Effector CD8-positive, alpha-beta T cell (primary cell): ENCODE measurements around the gene CNTNAP5.

Experiments
- DNase-seq: peaks from one replicate; lab custom pipeline; 2025; lab: John Stamatoyannopoulos, UW

The CNTNAP5 gene

GRCh38 chr2:124437811-124438210, 412.7 kb downstream of the CNTNAP5 start:
- DNase-seq = no peak

- DNase-seq = no peak
These were observed 425.4 kb downstream of the CNTNAP5 start for GRCh38 chr2:124450481-124450880.

DNA sequence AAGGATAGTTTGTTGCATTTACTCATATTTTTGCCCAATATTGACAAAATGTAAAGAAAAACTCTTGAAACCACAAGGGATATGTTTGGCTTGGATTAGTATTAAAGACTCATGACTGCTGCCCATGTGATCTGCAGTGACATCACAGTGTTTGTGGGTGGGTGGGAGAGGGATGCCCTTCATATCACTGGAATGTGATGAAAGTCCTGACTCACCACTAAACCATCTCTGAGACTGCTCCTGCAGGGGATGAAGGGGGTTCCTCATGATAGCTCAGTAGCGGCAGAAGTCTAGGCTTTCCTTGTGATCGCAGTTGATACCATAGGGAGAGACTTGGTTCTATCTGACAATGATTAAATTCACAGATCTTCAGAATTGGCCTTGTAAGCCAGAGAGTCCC, 451.2 kb downstream of the CNTNAP5 start:
- no peak for DNase-seq

DNA sequence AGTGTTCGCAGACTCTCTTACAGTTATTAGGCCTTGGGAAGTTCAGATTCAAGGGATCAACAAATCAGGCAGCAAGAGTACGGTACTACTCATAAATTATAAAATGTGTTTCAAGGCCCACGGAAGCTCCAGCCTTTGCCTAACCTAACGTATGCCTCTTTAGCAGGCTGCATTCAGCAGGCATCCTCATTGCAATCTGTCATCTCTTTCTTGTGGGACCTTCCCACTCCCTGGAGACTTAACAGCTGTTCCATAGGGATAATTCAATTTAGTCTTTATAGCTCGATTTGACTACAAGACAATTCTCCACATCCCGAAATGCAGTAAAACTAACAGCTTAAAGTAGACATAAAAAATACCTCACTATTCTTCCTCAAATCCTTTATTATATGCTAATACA, 453.7 kb downstream of the CNTNAP5 start:
- DNase-seq = no peak

- DNase-seq = no peak
These were observed 455.9 kb downstream of the CNTNAP5 start for GRCh38 chr2:124480958-124481357.

DNA sequence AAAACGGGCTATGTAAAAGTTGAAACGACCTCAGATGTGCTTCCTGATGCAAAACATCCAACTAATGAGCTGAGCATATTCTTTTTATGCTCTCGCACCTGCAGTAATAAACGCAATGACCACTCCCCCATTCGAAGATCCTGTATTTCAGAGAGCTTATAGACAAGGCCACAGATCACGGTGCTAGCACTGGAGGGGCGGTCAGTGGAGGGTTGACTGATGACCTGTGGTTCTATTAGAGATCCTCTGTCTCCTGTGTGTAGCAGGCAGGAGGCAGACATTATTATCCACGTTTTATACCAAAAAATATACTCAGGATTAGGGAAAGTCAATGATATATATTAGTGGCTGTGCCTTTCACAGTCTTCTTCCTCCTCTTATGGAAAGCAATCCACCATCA, 457.0 kb downstream of the CNTNAP5 start:
- no peak for DNase-seq

DNA sequence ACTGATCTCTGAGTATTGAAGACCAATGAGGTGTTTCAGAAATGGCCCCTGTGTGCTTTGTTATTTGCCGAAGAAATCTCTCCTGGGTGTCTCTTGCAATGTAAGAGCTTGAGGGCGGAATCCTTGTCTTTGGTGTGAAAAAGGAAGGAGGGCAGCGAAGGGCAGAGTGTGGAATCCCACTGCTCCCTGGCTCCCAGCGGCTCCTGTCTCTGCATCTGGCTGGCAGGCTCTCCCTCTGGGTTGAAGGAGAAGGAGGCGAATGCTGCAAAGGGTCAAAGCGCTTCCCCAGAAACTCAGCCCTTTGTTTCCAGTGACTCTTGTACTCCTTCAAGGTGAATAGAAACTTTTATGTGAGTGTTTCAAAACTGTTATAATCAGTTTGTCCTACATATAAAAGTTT, 457.5 kb downstream of the CNTNAP5 start:
- DNase-seq = no peak

DNA sequence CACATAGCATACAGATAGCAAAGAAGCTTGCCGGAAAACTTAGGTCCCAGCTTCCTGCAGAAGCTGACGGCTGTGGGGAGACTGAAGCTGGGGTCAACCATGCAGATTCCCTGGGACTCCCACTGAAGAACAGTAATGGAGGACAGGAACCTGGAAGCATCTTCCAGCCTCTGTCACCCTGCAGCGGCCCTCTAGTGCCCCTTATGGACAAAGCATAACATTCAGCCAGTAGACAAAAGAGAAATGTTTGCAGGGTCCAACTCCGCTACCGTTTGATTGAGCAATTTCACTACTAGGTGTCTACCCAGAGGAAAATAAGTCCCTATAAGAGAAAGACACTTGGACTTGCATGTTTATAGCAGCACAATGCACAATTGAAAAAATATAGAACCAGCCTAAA, 460.6 kb downstream of the CNTNAP5 start:
- no peak for DNase-seq

DNA sequence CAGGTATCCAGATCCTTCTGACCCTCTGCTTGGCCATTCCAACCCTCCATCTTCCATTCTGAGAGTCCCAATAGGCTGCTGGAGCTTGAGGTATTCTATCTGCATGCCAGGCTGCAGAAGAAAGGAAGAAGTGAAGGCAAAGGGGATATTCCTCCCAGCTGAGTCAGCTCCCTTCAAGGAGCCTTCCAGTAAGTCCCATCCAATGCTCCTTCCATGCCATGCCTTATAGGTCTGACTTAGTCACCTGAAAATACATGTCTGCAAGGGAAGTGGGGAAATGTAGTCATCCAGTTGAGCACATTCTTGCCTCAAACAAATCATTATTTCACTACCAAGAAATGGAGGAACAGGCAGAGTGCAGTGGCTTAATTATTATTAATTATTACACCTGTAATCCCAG, 464.6 kb downstream of the CNTNAP5 start:
- no peak for DNase-seq

GRCh38 chr2:124501575-124502152, 476.6 kb downstream of the CNTNAP5 start:
- DNase-seq = no peak

DNA sequence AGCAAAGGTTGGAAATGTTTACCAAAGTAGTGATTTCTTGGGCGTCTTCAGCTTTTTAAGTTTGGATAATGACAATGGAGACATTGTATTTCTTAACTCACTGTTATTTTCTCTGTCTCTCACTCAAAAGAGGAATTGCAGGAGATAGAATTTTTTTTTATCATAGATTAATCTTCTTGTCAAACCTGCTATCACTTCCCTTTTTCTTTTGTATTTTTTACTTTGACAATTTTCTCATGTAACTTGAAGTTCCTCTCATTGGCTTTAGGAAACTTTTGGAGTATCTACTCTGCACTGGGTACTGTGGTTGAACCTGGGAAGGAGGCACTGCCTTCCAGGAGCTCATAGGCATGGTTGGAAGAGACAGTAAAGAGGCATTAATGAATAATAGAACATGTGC, 489.1 kb downstream of the CNTNAP5 start:
- DNase-seq = no peak

DNA sequence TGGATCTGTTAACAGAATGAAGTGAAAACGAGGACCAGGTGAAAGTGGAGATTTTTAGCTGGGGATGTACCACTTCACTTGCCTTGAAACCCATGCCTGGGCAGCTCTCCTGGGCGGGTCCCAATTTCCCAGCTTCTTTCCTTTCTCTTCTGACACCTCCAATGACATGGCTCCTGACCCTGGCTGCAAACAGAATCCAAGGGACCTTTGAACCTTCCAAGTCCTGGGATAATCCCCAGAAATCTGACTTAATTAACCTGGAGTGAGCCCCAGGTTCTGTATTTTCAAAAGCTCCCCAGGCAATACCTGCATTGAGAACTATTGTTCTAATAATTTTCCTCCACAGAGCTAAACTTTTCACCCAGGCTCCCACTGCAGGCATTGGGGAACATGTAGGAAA, 495.9 kb downstream of the CNTNAP5 start:
- no peak for DNase-seq

DNA sequence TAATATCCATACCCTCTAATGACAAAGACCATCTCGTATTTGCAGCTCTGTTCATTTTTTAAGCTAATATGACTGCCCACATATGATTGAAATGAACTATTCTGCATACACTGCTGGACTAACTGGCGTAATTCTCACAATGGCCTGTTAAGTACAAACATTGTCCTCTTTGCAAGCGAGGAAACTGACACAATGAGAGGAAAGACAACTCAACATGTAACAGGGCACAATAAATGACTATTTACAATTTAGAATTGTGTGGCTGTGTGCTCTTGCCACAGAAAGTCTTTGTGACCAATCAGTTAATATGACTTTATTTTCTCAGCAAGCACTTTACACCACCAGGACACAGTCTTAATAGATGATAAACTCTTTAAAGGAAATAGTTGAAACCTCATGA, 498.0 kb downstream of the CNTNAP5 start:
- DNase-seq = no peak

DNA sequence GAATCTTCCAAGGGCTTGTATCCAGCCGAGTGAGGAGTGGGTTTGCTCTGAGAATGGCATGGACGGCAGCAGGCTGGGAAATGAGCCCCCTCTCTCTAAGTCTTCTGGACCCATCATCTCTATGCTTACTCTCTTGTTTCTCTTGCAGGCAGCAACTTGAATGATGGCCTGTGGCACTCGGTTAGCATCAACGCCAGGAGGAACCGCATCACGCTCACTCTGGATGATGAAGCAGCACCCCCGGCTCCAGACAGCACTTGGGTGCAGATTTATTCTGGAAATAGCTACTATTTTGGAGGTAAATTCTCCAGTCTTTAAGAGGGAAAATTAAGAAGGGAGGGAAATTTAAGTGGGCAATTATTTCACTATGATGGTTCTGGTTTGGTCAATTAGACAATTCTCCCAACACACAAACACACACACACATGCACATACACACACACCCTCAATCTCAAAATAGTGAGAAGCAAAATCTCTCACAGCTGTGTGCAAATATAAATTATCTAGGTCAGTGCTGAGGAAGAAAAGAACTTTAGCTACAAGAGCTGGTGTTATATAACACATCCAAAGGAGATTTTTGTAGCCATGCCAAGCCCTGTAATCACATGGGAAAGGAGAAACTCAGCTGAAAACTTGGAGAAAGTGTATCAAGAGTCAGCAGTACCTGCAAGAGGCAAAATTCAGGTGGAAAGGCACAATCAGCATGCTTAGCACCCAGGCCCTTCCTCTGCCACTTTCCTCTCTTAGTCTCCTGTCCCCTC, 499.2 kb downstream of the CNTNAP5 start:
- no peak for DNase-seq

GRCh38 chr2:124526221-124526620, 501.1 kb downstream of the CNTNAP5 start:
- no peak for DNase-seq

- no peak for DNase-seq
These were observed 505.1 kb downstream of the CNTNAP5 start for GRCh38 chr2:124530203-124530602.

GRCh38 chr2:124533226-124533954, 508.3 kb downstream of the CNTNAP5 start:
- no peak for DNase-seq

- DNase-seq = no peak
These were observed 508.9 kb downstream of the CNTNAP5 start for GRCh38 chr2:124534028-124534427.

DNA sequence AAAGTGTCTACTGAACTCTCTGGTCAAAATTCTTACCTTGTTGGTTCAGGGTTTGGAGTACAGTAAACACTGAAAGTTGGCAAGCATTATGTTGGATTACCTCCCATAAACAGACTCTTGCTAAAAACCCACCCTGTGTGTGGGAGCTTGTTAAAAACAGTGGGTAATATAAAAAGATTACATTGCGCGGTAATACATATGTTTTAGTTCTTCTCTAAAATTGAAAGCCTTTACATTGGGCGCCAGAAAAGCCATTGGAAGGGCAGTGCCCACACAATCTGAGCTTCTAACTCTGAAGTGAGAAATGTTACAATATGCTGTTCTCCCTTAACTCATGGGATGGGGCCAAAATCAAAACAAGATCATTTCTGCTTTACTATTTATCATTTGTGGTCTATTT, 510.7 kb downstream of the CNTNAP5 start:
- DNase-seq = no peak

DNA sequence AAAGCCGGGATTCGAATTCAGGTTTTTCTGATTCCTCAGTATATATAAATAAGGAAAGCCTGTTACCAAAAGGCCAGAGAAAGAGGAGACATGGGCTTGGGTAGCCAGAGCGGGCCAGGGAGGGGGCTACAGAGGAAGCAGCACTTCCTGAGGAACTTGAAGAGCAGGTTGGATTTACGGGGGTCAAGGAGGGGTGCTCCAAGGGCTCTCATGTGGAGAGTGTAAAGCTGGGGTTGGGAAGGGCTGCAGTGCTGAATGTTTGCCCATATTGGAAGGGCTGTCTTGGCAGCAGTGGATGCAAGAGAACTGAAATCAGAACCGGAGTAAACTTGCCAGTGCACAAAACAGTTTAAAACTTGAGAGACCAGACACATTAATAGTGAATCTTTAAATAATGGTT, 511.5 kb downstream of the CNTNAP5 start:
- no peak for DNase-seq

- DNase-seq = no peak
These were observed 513.5 kb downstream of the CNTNAP5 start for GRCh38 chr2:124538549-124538948.

GRCh38 chr2:124540805-124541204, 515.7 kb downstream of the CNTNAP5 start:
- no peak for DNase-seq

GRCh38 chr2:124542932-124543640, 518.0 kb downstream of the CNTNAP5 start:
- DNase-seq = no peak
